ENCODE data around the gene TYMP.
A peak's percentile ranks its signal among the peaks of the same experiment; 100 is the strongest.

The TYMP gene

DNA sequence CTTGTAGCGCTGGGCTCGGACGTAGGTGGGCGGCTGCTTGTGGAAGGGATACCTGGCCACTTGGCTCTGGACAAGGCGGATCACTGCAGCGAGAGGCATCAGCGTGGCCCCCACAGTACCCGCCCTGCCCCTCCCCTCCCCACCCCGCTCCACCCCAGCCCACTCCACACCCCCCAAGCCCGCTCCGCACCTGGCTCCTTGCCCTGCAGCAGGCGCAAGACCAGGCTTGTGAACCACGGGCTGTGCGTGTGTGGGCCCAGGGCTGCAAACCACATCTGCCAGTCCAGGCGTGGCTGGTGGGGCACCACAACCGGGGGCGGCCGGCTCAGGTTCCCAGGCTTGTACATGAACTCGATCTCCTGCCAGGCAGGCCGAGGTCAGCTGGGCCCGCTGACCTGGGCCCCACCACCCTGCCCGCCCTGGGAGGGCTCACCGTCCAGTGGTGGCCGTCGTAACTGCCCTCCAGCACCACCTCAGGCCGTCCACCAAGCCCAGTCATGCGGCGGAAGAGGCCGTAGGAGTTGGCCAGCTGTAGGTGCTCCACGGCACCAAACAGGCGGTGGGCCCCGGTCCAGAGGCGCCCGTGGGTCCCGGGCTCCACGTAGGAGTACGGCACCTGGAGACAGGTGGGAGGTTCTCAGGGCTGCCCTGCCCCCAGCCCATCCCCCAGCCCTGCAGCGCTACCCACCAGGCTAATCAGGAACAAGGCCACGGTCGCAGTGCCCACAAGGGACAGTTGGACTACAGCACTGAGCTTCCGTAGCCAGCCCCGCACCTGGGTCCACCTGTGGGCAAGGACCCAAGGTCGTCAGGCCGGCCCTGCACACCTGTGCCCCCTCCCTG lies 25.2 kb downstream of the TYMP start:
- DNase-seq: no peak

DNA sequence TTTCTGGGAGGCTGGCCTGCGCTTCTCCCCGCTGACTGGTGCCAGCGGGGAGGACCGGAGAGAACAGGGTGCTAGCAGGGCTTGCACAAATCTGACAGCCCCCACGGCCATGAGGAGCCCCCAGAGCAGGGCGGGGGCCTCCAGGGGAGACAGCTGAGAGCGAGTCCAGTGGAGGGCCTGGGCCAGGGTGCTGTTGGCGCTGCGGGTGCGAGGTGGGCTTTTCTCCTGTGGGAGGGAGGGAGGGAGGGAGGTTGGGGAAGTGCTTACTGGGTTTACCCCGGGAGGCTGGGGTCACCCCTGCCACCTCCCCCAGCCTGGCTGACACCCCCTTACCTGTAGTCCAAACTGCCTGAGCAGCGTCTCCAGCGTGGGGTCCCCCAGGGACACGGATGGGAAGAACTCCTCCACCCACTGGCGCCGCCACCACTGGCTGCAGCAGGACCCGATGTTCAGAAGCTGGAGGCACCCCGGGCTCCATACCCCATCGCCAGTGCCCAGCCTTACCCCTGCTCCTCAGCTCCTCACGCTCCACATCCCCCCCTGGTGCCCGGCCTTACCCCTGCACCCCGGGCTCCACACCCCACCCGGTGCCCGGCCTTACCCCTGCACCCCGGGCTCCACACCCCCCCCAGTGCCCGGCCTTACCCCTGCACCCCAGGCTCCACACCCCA lies 26.2 kb downstream of the TYMP start:
- DNase-seq: no peak

DNA sequence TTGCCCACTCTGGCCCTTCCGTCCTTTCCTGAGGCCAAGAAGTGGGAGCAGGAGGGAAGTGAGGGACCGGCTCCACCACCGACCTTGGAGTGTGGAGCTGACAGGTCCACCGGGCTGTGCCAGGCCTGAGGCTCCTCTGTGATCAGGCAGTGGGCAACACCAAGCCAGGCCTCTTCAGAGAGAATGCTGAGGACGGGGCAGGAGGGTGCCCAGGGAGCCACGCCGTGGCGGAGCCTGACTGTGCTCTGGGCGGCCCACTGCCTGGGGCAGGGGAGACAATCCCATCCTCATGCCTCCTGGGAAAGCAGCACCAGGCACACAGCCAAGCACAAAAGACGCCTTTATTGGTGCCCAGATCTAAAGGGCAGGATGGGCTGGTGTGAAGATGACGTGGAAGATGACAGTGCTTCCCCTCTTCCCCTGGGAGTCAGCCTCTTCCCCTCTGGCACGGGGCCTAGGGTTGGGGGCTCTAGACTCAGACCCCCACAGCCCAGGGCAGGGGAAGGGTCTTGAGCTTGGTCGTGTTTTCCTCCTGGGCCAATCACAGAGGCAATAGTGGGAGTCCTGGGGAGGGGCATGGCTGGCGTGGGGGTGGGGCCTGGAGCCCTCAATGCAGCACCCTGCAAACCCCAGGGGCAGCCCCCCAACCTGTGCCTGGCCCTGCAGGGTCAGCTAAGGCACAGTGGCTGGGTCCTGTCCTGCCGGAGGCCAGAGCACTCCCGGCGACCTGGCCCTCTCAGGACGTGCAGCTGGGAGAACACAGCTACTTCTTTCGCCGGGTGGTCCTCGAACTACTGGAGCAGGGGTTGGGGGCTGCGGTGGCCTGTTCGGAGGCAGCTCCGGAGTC lies 27.0 kb downstream of the TYMP start:
- no peak for DNase-seq

DNA sequence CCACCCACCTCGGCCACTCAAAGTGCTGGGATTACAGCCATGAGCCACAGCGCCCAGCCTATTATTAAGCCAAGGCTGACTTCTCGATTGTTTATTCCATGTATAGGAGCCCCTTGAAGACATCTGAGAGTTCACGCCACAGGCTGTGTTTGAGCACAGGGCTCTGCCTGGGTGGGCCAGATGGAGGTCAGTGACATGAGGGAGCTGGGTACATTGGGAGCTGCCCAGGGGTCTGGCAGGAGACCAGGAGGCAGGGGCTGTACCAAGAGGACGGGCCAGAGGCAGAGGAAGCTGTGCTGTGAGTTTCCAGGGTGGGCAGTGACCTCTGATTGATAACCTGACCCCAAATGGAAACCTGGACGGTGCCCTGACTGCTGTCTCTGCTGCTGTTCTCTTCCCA lies 27.7 kb downstream of the TYMP start:
- no peak for DNase-seq

DNA sequence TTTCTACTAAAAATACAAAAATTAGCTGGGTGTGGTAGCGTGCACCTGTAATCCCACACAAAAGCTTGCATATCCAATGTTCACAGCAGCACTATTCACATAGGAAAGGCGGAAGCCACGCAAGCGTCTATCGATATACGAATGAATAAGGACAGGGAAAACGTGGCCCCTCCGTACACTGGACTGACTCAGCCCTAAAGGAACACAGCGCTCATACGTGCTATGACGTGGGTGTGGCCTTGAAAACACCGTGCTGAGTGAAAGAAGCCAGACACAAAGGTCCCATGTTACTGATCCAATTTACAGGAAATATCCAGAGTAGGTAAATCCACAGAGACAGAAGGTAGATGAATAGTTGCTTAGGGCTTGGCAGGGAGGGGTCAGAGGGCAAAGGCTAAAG lies 29.4 kb downstream of the TYMP start:
- no peak for DNase-seq

DNA sequence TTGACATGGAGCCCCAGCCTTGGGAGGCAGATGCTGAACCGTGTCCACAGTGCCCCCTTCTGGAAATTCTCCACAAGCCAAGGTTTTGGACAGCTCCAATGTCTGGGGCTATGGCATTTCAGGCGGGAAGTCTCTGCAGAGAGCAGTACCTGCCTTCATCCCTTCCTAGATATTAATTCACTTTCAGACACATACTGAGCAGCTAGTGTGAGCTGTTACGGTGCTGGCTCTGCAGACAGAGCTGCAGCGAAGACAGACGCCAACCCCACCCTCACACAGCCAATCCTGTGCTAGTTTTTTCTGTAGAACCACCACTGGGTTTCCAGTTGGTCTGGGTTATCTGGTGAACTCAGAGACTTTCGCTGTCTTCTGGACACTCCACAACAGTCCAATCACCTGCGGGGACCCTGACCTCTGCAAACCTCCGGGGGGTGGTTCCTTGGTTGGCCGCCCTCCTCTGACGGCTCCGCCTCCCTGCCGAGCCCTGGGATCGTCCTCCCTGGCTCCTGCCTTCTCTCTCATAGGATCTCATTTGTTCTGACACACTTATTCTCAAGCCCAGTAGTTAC lies 31.4 kb downstream of the TYMP start:
- DNase-seq: peak; percentile 71

DNA sequence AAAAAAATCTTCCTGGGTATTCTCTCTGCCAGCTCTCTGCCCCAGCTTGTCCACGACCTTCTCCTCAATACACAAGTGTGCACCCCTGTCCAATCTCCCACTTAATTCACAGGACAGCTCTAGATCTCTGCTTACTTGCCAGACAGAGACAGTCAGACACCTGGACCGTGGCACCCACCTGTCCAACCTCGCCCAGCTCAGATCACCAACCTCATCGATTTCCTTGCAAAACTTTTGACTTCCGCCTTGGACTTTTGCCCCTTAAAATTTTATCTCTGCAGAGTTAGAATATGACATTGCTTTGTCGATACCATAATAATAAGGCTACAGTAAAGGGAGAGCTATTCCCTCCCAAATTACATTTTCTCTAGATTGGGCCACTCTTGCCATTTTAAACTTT lies 32.7 kb downstream of the TYMP start:
- DNase-seq: no peak

DNA sequence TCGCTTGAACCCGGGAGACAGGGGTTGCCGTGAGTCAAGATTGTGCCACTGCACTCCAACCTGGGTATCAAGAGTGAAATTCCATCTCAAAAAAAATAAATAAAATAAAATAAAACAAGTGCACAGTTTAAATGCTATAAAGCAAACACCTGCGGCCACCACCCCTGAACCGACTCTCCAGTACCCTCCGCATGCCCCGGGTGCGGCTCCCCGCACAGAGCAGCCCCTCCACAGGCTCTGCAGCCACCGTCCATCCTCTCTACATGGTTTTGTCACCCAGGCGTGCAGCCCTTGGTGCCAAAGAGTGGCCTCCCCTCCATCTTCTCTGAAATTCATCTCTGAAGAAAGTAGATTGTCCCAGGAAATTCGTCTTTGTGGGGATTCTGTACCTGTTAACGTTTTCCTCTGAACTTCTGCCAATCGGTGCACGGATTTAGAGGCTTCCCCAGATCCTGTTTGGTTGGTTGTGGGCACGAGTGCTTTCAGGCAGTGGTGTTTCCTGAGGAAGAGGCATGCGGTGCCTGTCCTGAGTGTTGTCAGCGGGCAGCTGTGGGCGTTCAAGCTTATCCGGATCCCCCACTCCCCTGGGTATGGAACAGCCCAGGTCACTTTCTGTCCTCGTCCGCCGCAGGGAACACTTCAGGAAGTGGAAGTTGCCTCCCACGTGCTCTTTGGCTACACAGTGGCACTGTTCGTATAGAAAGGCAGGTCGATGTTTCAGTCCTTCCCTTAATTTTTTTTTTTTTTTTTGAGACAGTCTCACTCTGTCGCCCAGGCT lies 39.1 kb downstream of the TYMP start:
- DNase-seq: no peak

DNA sequence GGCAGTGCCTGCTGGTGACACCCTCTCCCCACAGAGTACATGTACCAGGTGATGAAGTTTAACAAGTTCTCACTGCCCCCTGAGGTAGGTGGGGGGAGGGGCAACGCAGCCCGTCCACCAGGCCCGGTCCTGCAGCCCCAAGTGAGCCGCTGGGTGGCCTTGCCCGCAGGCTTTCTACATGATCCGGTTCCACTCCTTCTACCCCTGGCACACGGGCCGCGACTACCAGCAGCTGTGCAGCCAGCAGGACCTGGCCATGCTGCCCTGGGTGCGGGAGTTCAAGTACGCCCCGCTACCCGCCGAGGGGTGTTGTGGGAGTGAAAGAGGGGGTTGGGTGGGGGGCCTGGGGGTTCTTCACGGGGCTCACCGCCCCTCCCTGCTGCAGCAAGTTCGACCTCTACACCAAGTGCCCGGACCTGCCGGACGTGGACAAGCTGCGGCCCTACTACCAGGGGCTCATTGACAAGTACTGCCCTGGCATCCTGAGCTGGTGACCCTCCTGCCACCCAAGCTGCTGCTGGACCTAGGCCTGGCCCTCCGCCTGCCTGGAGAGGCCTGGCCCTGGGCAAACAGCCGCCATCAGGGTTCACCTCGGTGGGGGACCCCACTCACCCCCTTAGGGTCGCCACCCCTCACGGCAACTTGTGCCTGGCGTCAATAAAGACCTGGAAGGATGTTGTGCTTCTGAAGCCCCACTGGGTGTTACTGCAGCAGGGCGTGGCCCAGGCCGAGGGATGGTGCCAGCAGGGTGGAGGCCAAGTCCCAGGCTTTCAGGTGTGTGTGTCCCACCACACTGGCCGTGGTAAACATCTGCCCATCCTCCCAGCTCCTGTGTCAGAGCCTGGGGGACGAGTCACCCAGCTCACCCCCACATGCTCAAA lies 40.2 kb downstream of the TYMP start:
- no peak for DNase-seq

DNA sequence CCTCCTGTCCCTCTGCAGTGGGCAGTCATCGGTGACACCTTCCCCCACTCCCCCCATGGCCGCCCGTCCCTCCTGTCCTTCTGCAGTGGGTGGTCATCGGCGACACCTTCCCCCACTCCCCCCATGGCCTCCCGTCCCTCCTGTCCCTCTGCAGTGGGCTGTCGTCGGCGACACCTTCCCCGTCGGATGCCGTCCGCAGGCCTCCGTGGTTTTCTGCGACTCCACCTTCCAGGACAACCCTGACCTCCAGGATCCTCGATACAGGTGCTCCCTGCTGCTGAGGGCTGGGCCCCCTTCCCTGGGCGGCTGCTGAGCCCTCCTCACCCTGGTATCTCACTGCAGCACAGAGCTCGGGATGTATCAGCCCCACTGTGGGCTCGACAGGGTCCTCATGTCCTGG lies 40.9 kb downstream of the TYMP start:
- no peak for DNase-seq

DNA sequence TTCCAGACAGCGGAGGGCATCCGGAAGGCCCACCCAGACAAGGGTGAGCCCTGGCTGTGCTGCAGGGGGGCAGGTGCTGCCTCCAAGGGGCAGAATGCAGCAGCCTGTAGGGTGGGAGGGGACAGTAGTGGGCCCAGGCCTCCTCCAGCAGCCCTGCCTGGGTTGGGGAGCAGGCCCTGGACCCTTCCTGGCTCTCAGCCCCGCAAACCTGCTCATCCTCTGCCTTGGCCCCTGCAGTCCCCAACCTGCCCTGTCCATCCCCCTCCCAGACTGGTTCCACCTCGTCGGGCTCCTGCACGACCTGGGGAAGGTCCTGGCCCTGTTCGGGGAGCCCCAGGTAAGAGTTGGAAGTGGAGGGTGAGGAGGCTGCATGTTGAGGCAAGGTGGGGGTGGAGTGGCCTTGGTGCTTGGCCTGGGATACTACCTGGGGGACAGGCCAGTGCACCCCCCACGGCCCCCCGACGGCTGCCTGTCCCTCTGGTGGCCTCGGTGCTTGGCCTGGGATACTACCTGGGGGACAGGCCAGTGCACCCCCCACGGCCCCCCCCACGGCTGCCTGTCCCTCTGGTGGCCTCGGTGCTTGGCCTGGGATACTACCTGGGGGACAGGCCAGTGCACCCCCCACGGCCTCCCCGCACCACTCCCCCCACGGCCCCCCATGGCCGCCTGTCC lies 41.7 kb downstream of the TYMP start:
- DNase-seq: no peak

DNA sequence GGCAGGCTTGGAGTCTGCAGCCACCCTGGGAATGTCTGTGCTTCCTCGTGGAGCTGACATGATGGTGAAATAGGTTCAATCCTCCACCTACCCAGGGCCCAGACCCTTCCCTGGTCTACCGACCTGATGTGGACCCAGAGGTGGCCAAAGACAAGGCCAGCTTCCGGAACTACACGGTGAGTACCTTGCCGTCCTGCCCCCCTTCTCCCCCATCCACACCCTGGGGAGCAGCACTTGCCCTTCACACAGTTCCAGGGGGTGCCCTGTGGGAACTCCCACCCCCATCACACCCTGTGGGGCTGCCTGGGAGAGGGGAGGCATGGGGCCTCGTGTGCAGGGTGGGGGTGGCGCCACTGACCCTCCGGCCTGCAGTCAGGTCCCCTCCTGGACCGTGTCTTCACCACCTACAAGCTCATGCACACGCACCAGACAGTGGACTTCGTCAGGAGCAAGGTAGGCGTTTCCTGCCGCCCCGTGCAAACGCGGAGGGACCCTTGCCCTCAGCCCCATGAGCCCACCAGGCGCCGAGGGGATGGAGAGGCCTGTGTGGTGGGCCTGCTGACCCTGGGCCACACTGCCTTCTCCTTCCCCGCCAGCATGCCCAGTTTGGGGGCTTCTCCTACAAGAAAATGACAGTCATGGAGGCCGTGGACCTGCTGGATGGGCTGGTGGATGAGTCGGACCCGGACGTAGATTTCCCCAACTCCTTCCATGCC lies 42.4 kb downstream of the TYMP start:
- DNase-seq: no peak

DNA sequence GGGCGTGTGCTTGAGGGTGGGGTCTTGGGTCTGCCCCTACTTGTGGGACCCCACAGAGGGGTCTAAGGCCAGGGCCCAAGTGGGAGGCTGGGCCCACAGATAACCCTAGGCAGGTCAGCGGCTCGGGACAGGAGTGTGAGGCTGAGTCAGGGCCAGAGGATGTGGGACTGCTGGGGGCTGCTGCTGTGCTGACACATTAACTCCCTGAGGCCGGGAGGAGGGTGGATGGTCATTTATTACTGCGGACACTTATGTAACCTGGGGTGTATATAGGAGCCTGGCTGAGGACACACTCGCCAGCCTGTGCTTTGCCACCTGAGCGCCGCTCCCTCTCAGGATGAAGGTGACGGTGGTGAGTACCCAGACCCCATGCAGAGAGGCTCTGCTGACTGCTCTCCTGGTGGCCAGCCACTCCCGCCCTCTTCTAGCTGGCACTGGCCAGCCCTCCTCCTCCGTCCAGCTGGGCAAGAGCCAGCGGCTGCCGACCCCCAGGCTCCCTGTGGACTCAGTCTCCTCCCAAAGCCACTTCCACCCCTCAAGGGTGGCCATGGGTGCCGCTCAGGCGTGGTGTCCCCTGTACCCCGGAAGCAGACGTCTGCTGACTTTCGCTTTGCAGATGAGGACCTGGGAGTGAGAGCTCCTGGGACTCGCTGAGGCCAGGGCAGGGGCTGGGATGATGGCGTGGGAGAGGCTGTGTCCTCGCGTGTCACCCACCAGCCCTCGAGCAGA lies 43.1 kb downstream of the TYMP start, which contains the start of gene MIOX:
TSS of gene MIOX (plus strand) at position 299 of the 729 bp plus-strand sequence. CDS start at position 338, 39 bp downstream.
- no peak for DNase-seq

DNA sequence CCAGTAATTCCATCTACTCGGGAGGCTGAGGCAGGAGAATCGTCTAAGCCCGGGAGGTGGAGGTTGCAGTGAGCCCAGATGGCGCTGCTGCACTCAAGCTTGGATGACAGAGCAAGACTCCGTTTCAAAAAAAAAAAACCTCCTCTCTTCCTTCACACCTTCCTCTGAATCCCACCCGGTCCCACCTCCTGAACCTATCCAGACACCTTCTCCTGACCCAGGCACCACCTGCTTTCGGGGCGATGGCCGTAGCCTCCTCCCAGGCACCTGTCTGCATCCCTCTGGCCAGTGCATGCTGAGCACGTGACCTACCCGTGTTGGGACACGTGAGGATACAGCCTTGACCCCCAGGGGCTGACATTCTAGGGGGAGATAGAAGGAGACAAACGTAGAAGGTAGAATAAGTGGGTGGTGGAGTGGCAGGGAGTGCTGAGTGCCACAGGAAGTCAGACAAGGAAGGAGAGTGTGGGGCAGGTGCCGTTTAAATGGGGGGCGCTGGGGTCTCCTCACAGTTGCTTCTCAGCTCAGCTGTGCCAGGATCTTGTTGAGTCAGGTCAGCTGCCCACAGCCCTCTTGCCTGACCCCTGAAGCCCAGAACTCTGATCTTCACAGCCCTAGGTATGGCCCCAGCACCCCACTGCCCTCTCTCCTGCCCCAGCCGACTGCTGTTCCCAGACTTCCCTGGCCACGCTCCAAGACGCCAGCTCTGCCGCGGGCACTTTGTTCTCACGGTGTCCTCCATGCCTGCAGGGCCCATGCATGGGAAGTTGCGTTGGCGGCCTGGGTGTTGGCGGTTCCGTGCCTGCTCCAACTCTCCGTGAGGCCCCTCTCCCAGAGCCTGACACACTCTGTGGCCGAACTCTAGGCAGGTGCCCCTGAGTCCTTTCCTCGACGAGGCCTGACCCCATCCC lies 44.3 kb downstream of the TYMP start:
- DNase-seq: no peak

DNA sequence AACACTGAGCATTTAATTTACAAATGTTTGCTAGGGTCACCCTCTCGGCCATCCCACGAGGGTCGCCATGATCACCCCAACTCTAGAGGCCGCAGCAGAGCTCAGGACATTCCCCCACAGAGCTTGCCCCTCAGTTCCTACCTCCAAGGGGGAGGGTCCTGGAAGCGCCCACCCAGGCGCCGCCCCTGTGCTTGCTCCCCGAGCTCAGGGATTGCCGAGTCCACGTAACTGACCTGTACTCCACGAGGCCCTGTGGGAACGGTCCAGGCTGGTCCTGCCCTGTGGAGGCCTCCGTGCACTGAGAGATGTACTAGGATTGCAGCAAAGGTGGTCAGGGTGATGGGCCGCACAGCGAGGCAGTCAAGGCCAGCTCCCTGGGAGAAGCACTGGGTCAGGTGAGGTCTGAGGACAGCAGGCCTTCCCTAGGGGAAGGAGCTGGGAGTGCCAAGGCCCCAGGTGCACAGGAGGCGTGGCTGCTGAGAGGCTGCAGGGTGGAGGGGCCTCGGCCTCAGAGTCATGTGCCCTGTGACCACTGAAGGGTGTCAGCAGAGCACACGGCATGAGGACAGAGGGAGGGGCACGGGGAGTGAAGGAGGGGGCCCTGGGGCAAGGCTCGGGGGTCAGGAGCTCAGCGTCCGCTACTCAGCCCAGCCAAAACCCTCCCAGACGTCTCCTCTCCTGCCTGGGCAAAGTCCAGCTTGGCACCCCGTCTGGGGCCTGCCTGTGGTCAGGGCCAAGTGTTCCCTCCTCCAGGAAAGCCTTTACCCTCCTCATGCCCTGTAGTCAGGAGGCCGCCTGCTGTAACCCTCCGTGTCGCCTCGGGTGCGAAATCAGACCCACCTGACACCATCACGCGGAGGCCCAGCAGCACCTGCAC lies 45.6 kb downstream of the TYMP start:
- no peak for DNase-seq

DNA sequence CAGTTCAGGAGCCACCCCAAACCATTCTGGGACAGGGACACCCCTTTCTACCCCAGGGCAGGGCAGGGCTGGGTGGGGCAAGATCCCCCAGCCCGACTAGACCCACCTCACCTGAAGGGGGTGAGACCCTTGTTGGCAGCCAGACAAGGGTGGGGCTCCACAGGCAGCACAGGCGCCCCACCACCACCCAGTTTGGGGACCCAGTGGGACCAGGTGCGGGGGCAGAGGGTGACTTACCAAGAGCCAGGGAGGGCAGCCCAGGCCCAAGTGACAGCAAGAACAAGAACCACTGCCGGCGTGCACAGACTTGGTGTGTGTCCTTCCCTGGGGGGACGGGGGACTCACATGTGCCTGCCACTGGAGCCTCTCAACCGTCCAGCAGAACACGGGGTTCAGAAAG lies 46.3 kb downstream of the TYMP start:
- no peak for DNase-seq

DNA sequence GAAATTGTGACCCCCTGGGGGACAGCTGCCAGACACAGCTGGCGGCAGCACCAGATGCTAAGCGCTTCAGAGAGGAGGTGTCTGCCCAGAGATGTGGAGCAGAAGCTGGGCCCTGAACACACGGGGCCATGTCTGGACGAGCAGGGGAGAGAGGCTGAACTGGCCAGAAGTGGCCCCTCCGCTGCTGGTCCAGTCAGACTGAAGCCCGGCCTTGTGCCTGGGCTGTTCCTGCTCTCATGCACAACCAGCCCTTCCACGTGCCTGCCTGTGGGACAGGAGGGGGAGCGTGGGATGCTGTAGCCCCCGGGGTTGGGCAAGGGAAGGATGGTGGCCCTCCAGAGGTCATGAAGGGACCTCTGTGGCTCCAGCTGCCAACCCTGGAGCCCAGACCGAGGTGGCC lies 46.7 kb downstream of the TYMP start:
- no peak for DNase-seq
